ENCODE data around the gene IBTK. TPM values are rescaled to one million over a fixed set of nuclear protein-coding genes. Genes with fewer than 3 reads are reported as not detected.

IBTK gene
- polyA plus RNA-seq, 3 donors: 7.0 to 20.2 (median 13.1) TPM

DNA sequence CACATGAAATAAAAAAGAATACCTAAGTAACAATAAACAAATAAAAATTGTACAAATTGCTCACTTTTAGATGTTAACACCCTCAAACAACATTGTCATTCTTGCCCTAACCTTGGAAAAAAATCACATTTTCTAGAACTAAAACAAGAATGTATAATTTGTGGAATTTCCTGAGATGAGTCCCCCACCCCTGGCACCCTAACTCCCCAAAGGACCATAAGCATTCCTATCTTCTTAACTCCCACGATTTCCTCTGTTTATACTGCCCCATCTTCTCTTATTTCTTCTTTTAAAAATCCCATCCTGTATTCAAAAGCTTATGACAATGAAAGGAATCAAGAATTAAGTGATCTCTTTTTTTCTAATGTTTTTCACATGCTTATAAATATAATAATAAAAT lies 70.9 kb downstream of the IBTK start:
- no peak for DNase-seq
- Mint-ChIP-seq H3K36me3 (peaks cover 66 to 81% of the 10 kb centered on the region in 2 donors), H3K27me3 (ENCODE audit: low read depth in 3 of 3) (peaks cover 0 to 2% (median 0%) of the 10 kb centered on the region in 3 donors), H3K4me3 (no peak overlapping the region), H3K4me1 (no peaks in the 10 kb centered on the region), H3K9me3 (no peaks in the 10 kb centered on the region), H3K27ac (peak overlapping the region in 1 of 7 donors; percentile 59)
- H3K36me3 ChIP-seq (replicated peaks in 1 of 2; ENCODE audit: control insufficient read depth in 1 of 2, insufficient read depth in 2 of 2, low read length in 2 of 2): peaks cover 73 to 96% of the 10 kb centered on the region in 2 donors
- H3K9me3 ChIP-seq (replicated peaks in 1 of 2; ENCODE audit: control insufficient read depth in 1 of 2, insufficient read depth in 1 of 2, low read length in 2 of 2): no peaks in the 10 kb centered on the region
- intact Hi-C loops (cut with micrococcal nuclease): no loop called here
- no peak overlapping the region for H3K4me3 ChIP-seq (replicated peaks in 1 of 3; ENCODE audit: low read depth in 2 of 3, low read length in 3 of 3)
- H3K4me2 ChIP-seq (replicated peaks; ENCODE audit: extremely low read depth, low read length, poor library complexity, severe bottlenecking): no peak overlapping the region
- no peak overlapping the region for H2AFZ ChIP-seq (ENCODE audit: insufficient read depth, low read depth, low read length, poor library complexity, severe bottlenecking)
- no peaks in the 10 kb centered on the region for H4K20me1 ChIP-seq (ENCODE audit: insufficient read depth, low read length)
- no peaks in the 10 kb centered on the region for H3K4me1 ChIP-seq (ENCODE audit: control insufficient read depth in 1 of 2, insufficient read depth in 2 of 2, low read length in 2 of 2)
- WGBS (ENCODE audit: insufficient coverage): no CpG with 5 or more reads among the region's 1 CpG
- TF ChIP-seq, protein P1, sequence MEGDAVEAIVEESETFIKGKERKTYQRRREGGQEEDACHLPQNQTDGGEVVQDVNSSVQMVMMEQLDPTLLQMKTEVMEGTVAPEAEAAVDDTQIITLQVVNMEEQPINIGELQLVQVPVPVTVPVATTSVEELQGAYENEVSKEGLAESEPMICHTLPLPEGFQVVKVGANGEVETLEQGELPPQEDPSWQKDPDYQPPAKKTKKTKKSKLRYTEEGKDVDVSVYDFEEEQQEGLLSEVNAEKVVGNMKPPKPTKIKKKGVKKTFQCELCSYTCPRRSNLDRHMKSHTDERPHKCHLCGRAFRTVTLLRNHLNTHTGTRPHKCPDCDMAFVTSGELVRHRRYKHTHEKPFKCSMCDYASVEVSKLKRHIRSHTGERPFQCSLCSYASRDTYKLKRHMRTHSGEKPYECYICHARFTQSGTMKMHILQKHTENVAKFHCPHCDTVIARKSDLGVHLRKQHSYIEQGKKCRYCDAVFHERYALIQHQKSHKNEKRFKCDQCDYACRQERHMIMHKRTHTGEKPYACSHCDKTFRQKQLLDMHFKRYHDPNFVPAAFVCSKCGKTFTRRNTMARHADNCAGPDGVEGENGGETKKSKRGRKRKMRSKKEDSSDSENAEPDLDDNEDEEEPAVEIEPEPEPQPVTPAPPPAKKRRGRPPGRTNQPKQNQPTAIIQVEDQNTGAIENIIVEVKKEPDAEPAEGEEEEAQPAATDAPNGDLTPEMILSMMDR (IDR thresholded peaks at IDR 0.05): no peak
- H3K27me3 ChIP-seq (ENCODE audit: control insufficient read depth in 2 of 2, insufficient read depth in 2 of 2, low read length in 2 of 2): no peaks in the 10 kb centered on the region
- H3K27ac ChIP-seq (ENCODE audit: low read depth in 1 of 2, low read length in 2 of 2): no peak overlapping the region
- H3K79me2 ChIP-seq (ENCODE audit: insufficient read depth, low read length): no peaks in the 10 kb centered on the region
- no peak overlapping the region for H3K9ac ChIP-seq (ENCODE audit: insufficient read depth, low read length, poor library complexity, severe bottlenecking)

DNA sequence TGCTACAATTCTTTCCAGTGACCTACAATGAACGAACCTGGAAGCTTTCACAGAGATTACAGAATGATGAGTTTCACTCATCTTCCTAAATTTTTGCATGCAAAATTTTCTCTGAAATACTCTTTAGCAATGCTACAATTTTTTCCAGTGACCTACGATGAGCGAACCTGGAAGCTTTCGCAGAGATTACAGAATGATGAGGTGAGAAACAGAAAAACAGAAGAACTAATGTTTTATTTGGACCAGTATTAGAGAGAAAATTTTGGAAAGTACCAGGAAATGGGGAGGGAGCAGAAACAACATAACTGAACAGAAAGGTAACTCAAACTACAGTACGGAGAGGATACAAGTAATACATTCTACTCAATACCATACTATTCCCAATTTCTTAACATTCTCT lies 75.0 kb downstream of the IBTK start:
- intact Hi-C loops (cut with micrococcal nuclease): no loop called here

More for the DNA sequence above, 75.0 kb downstream of the IBTK start:
- H3K4me2 ChIP-seq (replicated peaks; ENCODE audit: extremely low read depth, low read length, poor library complexity, severe bottlenecking): no peak overlapping the region
- Mint-ChIP-seq H3K36me3 (peaks cover 74 to 90% of the 10 kb centered on the region in 2 donors), H3K4me3 (no peak overlapping the region), H3K4me1 (no peaks in the 10 kb centered on the region), H3K27me3 (ENCODE audit: low read depth in 3 of 3) (peaks cover 0 to 2% (median 0%) of the 10 kb centered on the region in 3 donors), H3K9me3 (no peaks in the 10 kb centered on the region), H3K27ac (no peak overlapping the region)
- TF ChIP-seq, protein P1 (IDR thresholded peaks at IDR 0.05): no peak
- H3K79me2 ChIP-seq (ENCODE audit: insufficient read depth, low read length): no peaks in the 10 kb centered on the region
- no peaks in the 10 kb centered on the region for H3K9me3 ChIP-seq (replicated peaks in 1 of 2; ENCODE audit: control insufficient read depth in 1 of 2, insufficient read depth in 1 of 2, low read length in 2 of 2)
- WGBS (ENCODE audit: insufficient coverage): 89% methylated on average over 1 of the region's 5 CpGs
- no peak overlapping the region for H3K27ac ChIP-seq (ENCODE audit: low read depth in 1 of 2, low read length in 2 of 2)
- no peaks in the 10 kb centered on the region for H4K20me1 ChIP-seq (ENCODE audit: insufficient read depth, low read length)
- no peak overlapping the region for H3K9ac ChIP-seq (ENCODE audit: insufficient read depth, low read length, poor library complexity, severe bottlenecking)
- peaks cover 80 to 98% of the 10 kb centered on the region in 2 donors for H3K36me3 ChIP-seq (replicated peaks in 1 of 2; ENCODE audit: control insufficient read depth in 1 of 2, insufficient read depth in 2 of 2, low read length in 2 of 2)
- DNase-seq: no peak
- no peak overlapping the region for H3K4me3 ChIP-seq (replicated peaks in 1 of 3; ENCODE audit: low read depth in 2 of 3, low read length in 3 of 3)
- H3K4me1 ChIP-seq (ENCODE audit: control insufficient read depth in 1 of 2, insufficient read depth in 2 of 2, low read length in 2 of 2): no peaks in the 10 kb centered on the region
- H2AFZ ChIP-seq (ENCODE audit: insufficient read depth, low read depth, low read length, poor library complexity, severe bottlenecking): no peak overlapping the region
- H3K27me3 ChIP-seq (ENCODE audit: control insufficient read depth in 2 of 2, insufficient read depth in 2 of 2, low read length in 2 of 2): no peaks in the 10 kb centered on the region

Data from CD14-positive monocyte (primary cell).